SK-N-MC (cell line): ENCODE measurements around the gene MED23.

Experiments
- EZH2 ChIP-seq: fragments of 200-600 bp; sonication (generic); IDR thresholded peaks from one replicate; pipeline ENCODE4 v1.6.1; 2017; ENCODE audit warnings: antibody characterized with exemption
- POLR2AphosphoS5 ChIP-seq: IDR thresholded peaks from 2 replicates; pipeline ENCODE4 v1.6.1; 2012; ENCODE audit warnings: mild to moderate bottlenecking, low read depth, low read length, borderline replicate concordance

DNA sequence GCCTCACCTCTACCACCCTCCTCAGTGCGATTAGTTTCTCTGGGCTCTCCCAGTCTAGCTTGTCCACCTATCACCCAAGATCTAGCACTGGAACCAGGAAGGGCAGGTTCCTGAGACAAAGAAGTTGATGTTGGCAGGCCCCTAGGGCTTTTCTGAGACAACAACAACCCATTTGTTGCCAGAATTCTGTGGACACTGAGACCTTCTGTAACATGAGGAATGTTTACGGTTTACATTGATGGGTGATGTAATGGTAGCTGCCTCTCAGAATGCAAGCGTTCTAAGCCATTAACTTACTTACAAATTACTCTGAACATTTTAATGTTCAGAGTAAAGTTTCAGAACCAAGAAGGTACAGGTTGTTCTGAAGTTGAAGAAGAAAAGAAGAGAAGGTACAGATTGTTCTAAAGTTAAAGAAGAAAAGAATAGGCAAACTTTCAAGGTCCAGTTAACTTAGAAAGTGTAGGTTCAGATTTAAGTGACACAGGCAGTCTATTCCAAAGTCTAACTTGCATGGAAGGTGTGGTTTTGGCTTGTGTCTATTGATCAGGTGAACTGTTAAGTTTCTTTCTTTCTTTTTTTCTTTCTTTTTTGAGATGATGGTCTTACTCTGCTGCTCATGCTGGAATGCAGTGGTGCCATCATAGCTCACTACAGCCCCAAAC lies 3.7 kb upstream of the MED23 start:
- TF ChIP-seq POLR2AphosphoS5 (no peak), EZH2 (no peak)
